Heart left ventricle (tissue), 13 donors: ENCODE results near the gene FKBP1B.

Source experiments
- POLR2A ChIP-seq, 2 donors: fragments of 450-650 bp; IDR thresholded peaks; one replicate each; pipeline ENCODE4 v1.6.1; 2017; ENCODE audit warnings: antibody characterized with exemption in 2 of 2, mild to moderate bottlenecking in 2 of 2, moderate library complexity in 2 of 2
- TF ChIP-seq, protein P1 (sequence below), 12 donors: fragments of 200-600 bp; sonication (generic) in 4 of 12; IDR thresholded peaks; one replicate each; pipeline versions ENCODE4 v1.5.0 to v1.8.0; 2018 to 2022; ENCODE audit warnings: antibody characterized with exemption in 12 of 12, mild to moderate bottlenecking in 5 of 12
- donor health status: ischemic (EF 13 %, LVEDD 7.1; RV severe dilation, severe dysfunction).
- donor health status: DM: no; HTN: yes; CAD: no.
- donor health status: DM: no; HTN: no; CAD: no.
- donor health status: ischemic (EF 25% LVEDD 6.9; RV normal size, moderate dysfunction).
- donor health status: ischemic (EF 25% LVEDD 5.7; RV mildly dilated, moderate dysfunction).
- donor health status: ischemic (EF 35%, LVEDD 5.7; RV mildly dilated, moderate dysfunction).
- donor health status: nonischemic (EF 11% LVEDD 7.7; RV severe dilation, severe dysfunction).
- donor health status: DM: yes; HTN: yes; CAD: no.
- donor health status: PGD.
- donor health status: ischemic (EF 29% LVEDD 5.4; RV normal size, mild dysfunction).
- donor health status: nonischemic (EF 23%, LVEDD 6.1; RV moderate dilation, normal function).

DNA sequence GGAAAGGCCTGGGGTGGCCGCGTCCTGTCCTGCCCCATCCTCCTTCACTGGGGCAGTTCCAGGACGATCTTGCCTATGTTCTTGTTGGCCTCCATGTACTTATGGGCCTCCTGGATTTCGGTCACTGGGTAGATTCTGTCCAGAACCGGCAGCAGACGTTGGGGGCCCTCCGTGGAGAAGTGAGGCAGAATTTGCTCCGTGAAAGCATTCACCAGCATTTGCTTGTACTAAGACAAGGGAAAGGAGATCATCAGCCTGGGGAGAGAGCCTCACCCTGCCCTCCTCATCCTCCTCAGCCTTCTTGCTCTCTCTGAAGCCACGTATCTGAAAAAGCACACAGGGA is 28.0 kb downstream of the FKBP1B start:
- TF ChIP-seq, protein P1, sequence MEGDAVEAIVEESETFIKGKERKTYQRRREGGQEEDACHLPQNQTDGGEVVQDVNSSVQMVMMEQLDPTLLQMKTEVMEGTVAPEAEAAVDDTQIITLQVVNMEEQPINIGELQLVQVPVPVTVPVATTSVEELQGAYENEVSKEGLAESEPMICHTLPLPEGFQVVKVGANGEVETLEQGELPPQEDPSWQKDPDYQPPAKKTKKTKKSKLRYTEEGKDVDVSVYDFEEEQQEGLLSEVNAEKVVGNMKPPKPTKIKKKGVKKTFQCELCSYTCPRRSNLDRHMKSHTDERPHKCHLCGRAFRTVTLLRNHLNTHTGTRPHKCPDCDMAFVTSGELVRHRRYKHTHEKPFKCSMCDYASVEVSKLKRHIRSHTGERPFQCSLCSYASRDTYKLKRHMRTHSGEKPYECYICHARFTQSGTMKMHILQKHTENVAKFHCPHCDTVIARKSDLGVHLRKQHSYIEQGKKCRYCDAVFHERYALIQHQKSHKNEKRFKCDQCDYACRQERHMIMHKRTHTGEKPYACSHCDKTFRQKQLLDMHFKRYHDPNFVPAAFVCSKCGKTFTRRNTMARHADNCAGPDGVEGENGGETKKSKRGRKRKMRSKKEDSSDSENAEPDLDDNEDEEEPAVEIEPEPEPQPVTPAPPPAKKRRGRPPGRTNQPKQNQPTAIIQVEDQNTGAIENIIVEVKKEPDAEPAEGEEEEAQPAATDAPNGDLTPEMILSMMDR (IDR thresholded peaks at IDR 0.05): no peak
- TF ChIP-seq POLR2A (IDR thresholded peaks at IDR 0.05): no peak
